Endothelial cell of umbilical vein (primary cell): ENCODE measurements around the gene HOXB6. TPM values are rescaled to one million over a fixed set of nuclear protein-coding genes. Genes with fewer than 3 reads are reported as not detected.

ENCODE experiments used
- BruUV-seq: library from RNA; stranded (reverse); fragments of 400-500 nt; replicated peaks from 2 replicates; lab custom pipeline; 2021; lab: Mats Ljungman, UMichigan
- CTCF ChIA-PET: fragments of 300-600, 350-600 bp; sonication (Branson Sonifier 250); formaldehyde crosslinking; loops from one replicate; lab custom pipeline; 2021; ENCODE audit warnings: antibody characterized with exemption, inconsistent platforms; lab: Charles Lee
- POLR2A ChIA-PET: fragments of 300-600, 350-600 bp; sonication (Branson Sonifier 250); formaldehyde crosslinking; loops from one replicate; lab custom pipeline; 2021; ENCODE audit warnings: antibody characterized with exemption, inconsistent platforms; lab: Charles Lee
- DNase-seq: peaks from one replicate; pipeline ENCODE4 v3.0.0-alpha.2; 2011; ENCODE audit warnings: low read depth, low spot score
- FAIRE-seq: peaks from 2 replicates; lab custom pipeline; 2011; peaks lifted over from hg19 to GRCh38; lab: Jason Lieb, UNC
- H2AFZ ChIP-seq: 2 replicates; pipeline ENCODE4 v1.6.0; 2012; ENCODE audit warnings: low read depth, low read length, control low read depth, inconsistent platforms
- H3K27ac ChIP-seq: 2 replicates; pipeline ENCODE4 v1.5.1; 2011; ENCODE audit warnings: low read depth, mild to moderate bottlenecking, control low read depth, low read length, moderate library complexity; ENCODE audit not compliant: insufficient read depth
- H3K27me3 ChIP-seq, 2 experiments: 2 replicates each; pipeline versions ENCODE4 v1.6.0 to v1.6.1; 2011; ENCODE audit warnings: low read length in 2 of 2, mixed read lengths in 1 of 2; ENCODE audit not compliant: control insufficient read depth in 2 of 2, insufficient read depth in 2 of 2
- H3K36me3 ChIP-seq, 2 experiments: 2 replicates in 1 of 2; 3 replicates in 1 of 2; pipeline ENCODE4 v1.5.1; 2011; ENCODE audit warnings: low read length in 2 of 2, mild to moderate bottlenecking in 1 of 2, moderate library complexity in 1 of 2; ENCODE audit not compliant: control insufficient read depth in 2 of 2, insufficient read depth in 2 of 2; ENCODE audit errors: extremely low read depth in 1 of 2
- H3K4me1 ChIP-seq: 3 replicates; pipeline ENCODE4 v1.5.1; 2011; ENCODE audit warnings: mild to moderate bottlenecking, low read length; ENCODE audit not compliant: control insufficient read depth, insufficient read depth; ENCODE audit errors: extremely low read depth
- H3K4me2 ChIP-seq: 2 replicates; pipeline ENCODE4 v1.6.1; 2011; ENCODE audit warnings: low read length, control low read depth, mixed read lengths; ENCODE audit not compliant: insufficient read depth
- H3K4me3 ChIP-seq, 3 experiments: fragments of 200-600 bp in 1 of 3; sonication (generic), shearing (Covaris generic) in 1 of 3; replicated peaks in 1 of 3; 2 replicates each; pipeline ENCODE4 v1.5.1; 2011 to 2016; ENCODE audit warnings: control low read depth in 3 of 3, low read length in 3 of 3, mild to moderate bottlenecking in 2 of 3, inconsistent platforms in 1 of 3, low read depth in 1 of 3, moderate library complexity in 1 of 3; ENCODE audit not compliant: insufficient read depth in 1 of 3
- H3K79me2 ChIP-seq: 2 replicates; pipeline ENCODE4 v1.6.0; 2012; ENCODE audit warnings: low read length, inconsistent platforms; ENCODE audit not compliant: control insufficient read depth, insufficient read depth
- H3K9ac ChIP-seq: replicated peaks from 2 replicates; pipeline ENCODE3; 2011; ENCODE audit warnings: low read length, control low read depth; ENCODE audit not compliant: insufficient read depth; ENCODE audit errors: extremely low read depth
- H3K9me1 ChIP-seq: replicated peaks from 3 replicates; pipeline ENCODE4 v1.6.0; 2011; ENCODE audit warnings: mild to moderate bottlenecking, low read length; ENCODE audit not compliant: control insufficient read depth, insufficient read depth; ENCODE audit errors: extremely low read depth
- H3K9me3 ChIP-seq: replicated peaks from 2 replicates; pipeline ENCODE4 v1.5.1; 2012; ENCODE audit warnings: low read length, inconsistent platforms; ENCODE audit not compliant: control insufficient read depth, insufficient read depth
- H4K20me1 ChIP-seq: replicated peaks from 2 replicates; pipeline ENCODE3; 2011; ENCODE audit warnings: mild to moderate bottlenecking, low read length; ENCODE audit not compliant: control insufficient read depth, insufficient read depth; ENCODE audit errors: extremely low read depth
- EZH2 ChIP-seq: IDR thresholded peaks from 2 replicates; pipeline ENCODE4 v1.6.1; 2012; ENCODE audit warnings: borderline replicate concordance, low read depth, mild to moderate bottlenecking, moderate library complexity, low read length, inconsistent platforms; ENCODE audit not compliant: severe bottlenecking
- FOS ChIP-seq: IDR thresholded peaks from 2 replicates; pipeline ENCODE4 v1.6.1; 2011; ENCODE audit warnings: mild to moderate bottlenecking, low read length, moderate library complexity, borderline replicate concordance; ENCODE audit not compliant: insufficient read depth
- GATA2 ChIP-seq: IDR thresholded peaks from 2 replicates; pipeline ENCODE4 v1.7.0; 2011; ENCODE audit warnings: low read depth, mild to moderate bottlenecking, moderate library complexity, mixed read lengths, low read length; ENCODE audit not compliant: insufficient read length, insufficient read depth
- POLR2A ChIP-seq: IDR thresholded peaks from 2 replicates; pipeline ENCODE4 v1.6.1; 2012; ENCODE audit warnings: low read depth, mild to moderate bottlenecking, control low read depth, low read length
- dilution Hi-C: fragments of 300-500 bp; cut with MboI; formaldehyde crosslinking; loops from one replicate; pipeline ENCODE4 v1.15.0; 2019; ENCODE audit warnings: low sequenced_read_pairs; ENCODE audit not compliant: extremely low pct_ligation_motif_present
- intact Hi-C: fragments of 100-400 bp; cut with micrococcal nuclease; formaldehyde crosslinking; loops from one replicate; pipeline ENCODE4 v1.10.0; 2022
- polyA plus RNA-seq, 4 experiments: library from polyadenylated mRNA; depleted of rRNA in 3 of 4; stranded (reverse) in 3 of 4; unstranded in 1 of 4; fragments of >200 nt; gene quantifications; 2 replicates each; pipeline versions ENCODE4 v1.2.1 to v1.2.3, GENCODE V29; 2011 to 2012; ENCODE audit warnings: missing spikeins in 1 of 4
- total RNA-seq: library from RNA; stranded (reverse); gene quantifications from 2 replicates; pipeline ENCODE4 v1.2.3, GENCODE V29; 2021
- TF ChIP-seq, protein P1 (sequence below), 2 donors: IDR thresholded peaks; 1 replicate in 1 of 2; 2 replicates in 1 of 2; pipeline ENCODE4 v1.5.1; 2011; ENCODE audit warnings: low read length in 2 of 2, mild to moderate bottlenecking in 2 of 2, moderate library complexity in 2 of 2, control low read depth in 1 of 2, inconsistent platforms in 1 of 2, low read depth in 1 of 2; ENCODE audit not compliant: insufficient read depth in 1 of 2; ENCODE audit errors: extremely low read depth in 1 of 2

Gene HOXB6
- total and polyA plus RNA-seq, 2 donors (not counting 3 experiments of a cell fraction or from before 2014, with no cell fraction given), result 8.8 to 24.0 TPM

DNA sequence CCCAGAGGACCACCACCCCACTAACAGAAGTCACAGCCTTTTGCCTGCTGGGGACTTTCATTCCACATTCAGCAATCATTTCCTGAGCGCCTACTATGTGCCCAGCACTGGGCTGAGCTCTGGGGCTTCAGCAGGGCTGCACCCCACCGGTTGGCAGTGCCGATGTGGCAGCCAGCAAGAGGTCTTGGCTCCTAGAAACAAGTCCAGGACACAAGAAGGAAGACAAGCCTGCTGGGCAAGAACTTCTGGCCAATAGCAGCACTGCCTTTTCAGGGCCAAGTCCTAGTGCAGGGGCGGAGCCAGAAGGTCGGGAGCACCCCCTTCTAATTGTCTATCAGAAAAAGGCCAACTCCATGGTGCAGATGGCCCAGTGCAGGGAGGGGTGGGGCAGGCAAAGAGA is 34.4 kb upstream of the HOXB6 start:
- intact Hi-C loops, result no loop called here
- Histone ChIP-seq H3K4me3 (no peak overlapping the region), H2AFZ (no peak overlapping the region), H3K4me2 (no peak overlapping the region), H3K9ac (no peak overlapping the region), H3K9me3 (no peaks in the 10 kb centered on the region), H3K27ac (no peak overlapping the region), H3K36me3 (no peaks in the 10 kb centered on the region), H3K27me3 (peaks cover 75 to 87% of the 10 kb centered on the region in 2 experiments), H3K4me1 (no peaks in the 10 kb centered on the region), H4K20me1 (no peaks in the 10 kb centered on the region), H3K79me2 (no peaks in the 10 kb centered on the region), H3K9me1 (no peaks in the 10 kb centered on the region)
- TF ChIP-seq, protein P1, sequence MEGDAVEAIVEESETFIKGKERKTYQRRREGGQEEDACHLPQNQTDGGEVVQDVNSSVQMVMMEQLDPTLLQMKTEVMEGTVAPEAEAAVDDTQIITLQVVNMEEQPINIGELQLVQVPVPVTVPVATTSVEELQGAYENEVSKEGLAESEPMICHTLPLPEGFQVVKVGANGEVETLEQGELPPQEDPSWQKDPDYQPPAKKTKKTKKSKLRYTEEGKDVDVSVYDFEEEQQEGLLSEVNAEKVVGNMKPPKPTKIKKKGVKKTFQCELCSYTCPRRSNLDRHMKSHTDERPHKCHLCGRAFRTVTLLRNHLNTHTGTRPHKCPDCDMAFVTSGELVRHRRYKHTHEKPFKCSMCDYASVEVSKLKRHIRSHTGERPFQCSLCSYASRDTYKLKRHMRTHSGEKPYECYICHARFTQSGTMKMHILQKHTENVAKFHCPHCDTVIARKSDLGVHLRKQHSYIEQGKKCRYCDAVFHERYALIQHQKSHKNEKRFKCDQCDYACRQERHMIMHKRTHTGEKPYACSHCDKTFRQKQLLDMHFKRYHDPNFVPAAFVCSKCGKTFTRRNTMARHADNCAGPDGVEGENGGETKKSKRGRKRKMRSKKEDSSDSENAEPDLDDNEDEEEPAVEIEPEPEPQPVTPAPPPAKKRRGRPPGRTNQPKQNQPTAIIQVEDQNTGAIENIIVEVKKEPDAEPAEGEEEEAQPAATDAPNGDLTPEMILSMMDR (IDR thresholded peaks at IDR 0.05; ENCODE audit: extremely low read depth in 1 of 2, insufficient read depth in 1 of 2, low read depth in 1 of 2, low read length in 2 of 2), result no peak
- TF ChIP-seq FOS (no peak), EZH2 (no peak), GATA2 (no peak), POLR2A (no peak)
- FAIRE-seq (no peak), DNase-seq (no peak)
- BruUV-seq, result no TSS peak
- ChIA-PET CTCF (interaction anchor here (1.9 kb wide), 2 partner anchors 13 to 240 kb away, joined by 4 to 5 read pairs; partner anchors contain the start of gene HOXB9), POLR2A (no interaction called here)
- dilution Hi-C loops, result no loop called here
